GM19324 (cell line): ENCODE measurements around the gene HSFX4.
A peak's percentile ranks its signal among the peaks of the same experiment; 100 is the strongest.
"Not testable (repeated sequence)": the region's sequence is repeated elsewhere in the genome, so short reads cannot be mapped to it uniquely, and the experiment has no call there.

ENCODE experiments used
- ATAC-seq: cut with Tn5 transposase; IDR thresholded peaks from one replicate; pipeline ENCODE4 v1.9.1; 2021; ENCODE audit warnings: mild to moderate bottlenecking, moderate library complexity; ENCODE audit not compliant: unreplicated experiment, low FRiP score

Gene HSFX4

DNA sequence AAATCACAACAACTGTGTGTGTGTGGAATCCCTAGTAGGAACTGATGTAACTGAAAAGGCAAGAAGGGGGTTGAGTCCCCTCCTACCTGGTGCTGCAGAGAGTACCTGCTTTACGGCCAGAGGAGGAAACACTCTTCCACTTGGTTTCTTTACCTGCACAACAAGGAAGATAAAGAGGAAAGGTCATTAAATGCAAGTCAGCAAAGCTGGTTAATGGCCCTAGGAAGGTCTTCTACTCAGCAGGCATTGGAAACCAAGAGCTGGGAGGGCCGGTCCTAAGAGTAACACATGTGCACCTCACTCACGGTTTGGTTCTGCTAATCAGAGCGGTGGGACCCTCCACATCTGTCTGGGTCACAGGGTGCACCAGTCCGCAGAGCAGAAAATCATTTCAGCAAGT is 8.0 kb downstream of the HSFX4 start:
- not testable (repeated sequence) for ATAC-seq

- no peak for ATAC-seq
Measured at GRCh38 chrX:149937871-149938426, 8.6 kb downstream of the HSFX4 start.

- ATAC-seq = peak; percentile 77
Measured at GRCh38 chrX:149938427-149938880, 9.1 kb downstream of the HSFX4 start, which contains the start of gene EOLA2. TSS of gene EOLA2 (minus strand) at chrX:149938491. CDS start at chrX:149933874, 4,617 bp downstream.

GRCh38 chrX:149938881-149939654 is 9.7 kb downstream of the HSFX4 start:
- ATAC-seq = peak; percentile 3

GRCh38 chrX:149939655-149939904 is 10.2 kb downstream of the HSFX4 start:
- peak; percentile 10 for ATAC-seq

DNA sequence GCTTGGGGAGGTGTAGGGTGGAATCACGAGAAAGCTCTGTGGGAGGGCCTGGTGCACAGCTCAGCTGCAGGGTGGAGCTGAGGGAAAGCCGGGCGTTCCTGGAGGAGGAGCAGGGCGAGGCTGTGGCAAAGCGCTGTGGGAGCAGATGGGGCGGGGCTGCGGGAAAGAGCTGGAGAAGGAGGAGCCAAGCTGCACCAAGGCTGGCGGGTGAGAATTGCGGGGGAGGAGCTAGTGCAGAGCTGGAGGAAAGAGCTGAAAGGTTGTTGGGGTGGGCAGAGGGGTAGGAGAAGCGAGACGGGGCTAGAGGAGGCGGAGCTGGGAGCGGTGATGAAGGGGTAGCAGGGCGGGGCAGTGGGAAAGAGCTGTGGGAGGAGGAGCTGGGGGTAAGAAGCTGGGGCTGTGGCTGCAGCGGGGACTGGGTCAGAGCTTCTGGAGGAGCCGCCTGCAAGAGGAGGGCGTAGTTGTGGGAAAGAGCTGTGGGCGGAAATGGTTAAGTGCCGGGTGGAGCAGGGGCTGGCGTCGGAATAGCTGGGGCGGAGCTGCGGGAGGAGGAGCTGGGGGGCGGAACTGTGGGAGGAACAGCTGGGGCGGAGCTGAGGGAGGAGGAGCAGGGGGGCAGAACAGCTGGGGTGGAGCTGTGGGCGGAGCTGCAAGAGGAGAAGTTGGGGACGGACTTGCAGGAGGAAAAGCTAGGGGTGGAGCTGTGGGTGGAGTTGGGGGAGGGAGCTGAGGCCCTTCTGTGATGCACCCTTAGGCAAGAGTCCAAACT is 10.7 kb downstream of the HSFX4 start:
- peak; percentile 47 for ATAC-seq

DNA sequence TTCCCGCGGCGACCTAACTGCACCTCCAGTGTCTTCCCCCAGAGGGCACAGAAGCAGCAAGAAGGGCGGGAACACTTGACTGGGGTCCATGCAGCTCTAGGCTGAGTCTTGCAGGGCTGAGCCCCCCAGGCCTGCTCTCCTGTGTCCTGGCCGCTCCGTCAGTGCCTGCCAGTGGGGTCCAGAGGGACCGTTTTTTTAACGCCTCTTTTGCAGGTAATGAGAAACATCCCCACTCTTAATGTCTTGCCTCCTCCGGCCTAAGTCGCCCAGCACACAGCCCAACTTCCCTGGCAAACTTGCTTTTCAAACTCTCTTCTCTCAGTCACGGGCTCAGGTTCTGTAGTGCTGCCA is 11.3 kb downstream of the HSFX4 start:
- not testable (repeated sequence) for ATAC-seq

- not testable (repeated sequence) for ATAC-seq
Measured at GRCh38 chrX:149945087-149945670, 15.8 kb downstream of the HSFX4 start.

DNA sequence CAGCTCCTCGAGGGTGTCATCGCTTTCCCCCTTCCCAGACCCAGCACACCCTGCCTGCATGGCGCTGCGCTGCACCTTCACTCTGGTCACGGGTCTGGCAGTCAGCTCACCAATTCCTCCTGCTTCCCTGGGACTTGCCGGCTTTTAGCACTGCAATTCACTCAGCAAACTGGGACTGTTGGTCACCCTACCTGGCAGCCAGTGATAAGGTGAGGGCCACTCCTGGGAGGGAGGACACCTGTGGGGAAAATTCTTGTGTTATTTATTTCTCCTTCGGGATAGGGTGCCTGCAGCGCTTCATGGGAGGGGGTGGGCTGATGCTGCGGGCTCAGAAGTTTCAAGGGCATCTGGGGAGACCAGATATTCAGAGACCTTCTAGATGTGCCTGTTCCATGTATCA is 16.4 kb downstream of the HSFX4 start:
- not testable (repeated sequence) for ATAC-seq

GRCh38 chrX:149946932-149947331 is 17.6 kb downstream of the HSFX4 start:
- not testable (repeated sequence) for ATAC-seq

GRCh38 chrX:149948016-149948415 is 18.6 kb downstream of the HSFX4 start:
- no peak for ATAC-seq

DNA sequence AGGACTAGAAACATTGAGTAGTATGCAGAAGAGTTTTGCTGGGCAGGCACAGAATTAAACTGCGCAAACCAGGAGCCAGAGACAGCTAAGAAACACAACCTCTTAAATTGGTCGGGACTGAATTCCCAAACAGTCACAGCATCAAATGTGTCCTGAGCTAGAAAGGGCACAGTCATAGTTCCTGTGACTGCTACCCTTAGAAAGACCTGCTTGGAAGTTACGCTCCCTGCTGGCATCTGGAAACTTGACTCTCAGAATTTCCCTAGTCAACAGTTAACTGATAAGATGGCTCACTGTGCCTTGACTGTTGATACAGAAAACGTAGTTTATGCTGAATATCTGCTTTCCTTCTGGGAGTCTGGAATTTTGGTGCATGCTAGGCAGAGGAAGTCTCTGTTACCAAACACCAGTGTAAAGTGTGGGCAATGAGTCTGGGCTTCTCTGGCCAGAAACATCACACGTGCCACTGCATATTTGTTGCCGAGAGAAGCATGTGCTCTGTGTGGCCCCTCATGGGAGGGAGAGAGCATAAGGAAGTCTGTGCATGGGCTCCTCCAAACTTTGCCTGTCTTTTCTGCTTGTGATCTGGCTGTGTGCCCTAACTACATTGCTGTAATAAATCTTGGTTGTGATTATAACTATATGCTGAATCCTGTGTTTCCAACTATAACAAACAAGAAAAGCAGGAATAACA is 20.5 kb downstream of the HSFX4 start:
- ATAC-seq = no peak

- no peak for ATAC-seq
Measured at GRCh38 chrX:149950681-149951080, 21.3 kb downstream of the HSFX4 start.

DNA sequence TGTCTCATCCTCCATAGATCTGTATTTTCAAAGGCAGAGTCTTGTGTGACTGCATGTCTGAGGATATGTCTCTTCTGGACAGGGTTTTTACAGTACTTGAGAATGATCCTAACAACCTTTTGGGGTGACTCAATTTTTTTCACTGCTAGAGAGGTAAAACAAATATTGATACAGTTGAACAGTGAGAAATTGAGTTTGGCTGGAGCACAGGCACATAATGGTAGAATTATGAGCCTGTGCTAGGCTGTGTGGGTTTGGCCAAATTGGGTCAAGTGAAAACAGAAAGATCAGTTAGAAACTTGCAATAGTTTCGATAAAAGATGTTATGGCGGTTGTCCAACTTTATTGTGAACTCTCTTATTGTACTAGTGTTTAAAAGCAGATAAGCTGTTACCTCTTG is 32.2 kb downstream of the HSFX4 start:
- ATAC-seq = no peak

- ATAC-seq = no peak
Measured at GRCh38 chrX:149962010-149962409, 32.6 kb downstream of the HSFX4 start.

DNA sequence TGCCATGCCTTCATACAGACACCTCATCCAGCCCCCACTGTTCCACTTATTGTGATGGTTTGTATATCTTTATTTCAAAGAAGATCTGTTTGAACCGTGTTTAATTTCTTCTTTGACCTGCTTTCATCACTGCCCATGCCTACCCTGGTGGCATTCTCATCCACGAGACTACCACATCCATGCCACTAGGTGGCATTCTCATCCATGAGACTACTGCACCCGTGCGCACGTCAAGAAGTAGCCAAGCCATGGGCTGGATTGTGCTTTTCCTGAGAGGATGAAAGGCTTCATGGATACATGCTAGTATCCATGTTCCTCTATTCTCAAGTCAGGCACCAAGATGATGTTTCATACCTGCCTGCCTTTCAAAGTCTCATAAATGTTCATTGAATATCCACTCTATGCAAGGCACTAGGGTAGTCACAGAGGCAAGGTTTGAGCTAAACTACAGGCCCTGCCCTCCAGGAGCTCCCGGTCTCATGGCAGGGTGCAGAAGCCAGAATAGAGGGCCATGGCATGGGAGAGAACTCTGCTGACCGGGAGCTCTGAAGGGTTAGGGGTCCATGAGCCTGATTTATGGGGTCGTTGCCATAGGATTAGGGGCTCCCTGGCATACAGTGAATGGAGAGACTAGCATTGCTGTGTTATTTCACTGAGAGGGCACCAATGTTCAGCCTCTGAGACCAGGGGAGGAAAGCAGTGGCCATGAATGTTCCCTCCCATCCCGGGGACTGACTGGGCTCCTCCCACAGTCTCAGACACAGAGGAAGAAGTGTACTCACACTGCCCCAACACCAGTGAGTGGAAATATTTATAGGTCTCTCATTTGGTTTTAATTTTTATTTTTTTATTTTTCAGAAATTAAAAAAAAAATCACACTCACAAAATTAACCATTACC is 33.7 kb downstream of the HSFX4 start:
- ATAC-seq = peak; percentile 78

DNA sequence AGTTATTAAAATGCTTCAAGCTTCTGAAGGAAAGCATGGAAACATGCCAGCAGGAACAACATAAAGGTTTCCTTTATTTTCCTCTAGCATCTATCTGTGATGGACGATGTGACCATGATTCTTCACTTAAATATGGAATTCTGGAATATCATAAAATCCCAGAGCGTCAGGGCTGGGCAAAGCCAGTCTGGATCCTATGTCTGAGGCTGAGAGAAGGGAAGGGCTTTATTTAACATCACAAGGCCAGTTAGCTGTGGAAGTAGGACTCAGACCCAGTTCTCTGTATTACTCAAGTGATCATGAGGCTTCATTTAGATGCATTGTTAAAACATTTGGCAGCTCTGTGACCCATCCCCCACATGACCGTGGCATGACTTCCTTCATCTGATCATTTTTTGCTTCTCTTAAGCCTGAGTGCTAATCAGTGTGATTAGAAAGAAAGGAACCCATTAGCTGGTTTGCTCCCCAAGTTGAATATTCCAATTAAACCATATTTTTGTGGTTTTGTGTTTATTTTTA is 49.8 kb downstream of the HSFX4 start:
- no peak for ATAC-seq
